ENCODE results near the gene SPG7.

Gene SPG7

GRCh38 chr16:89511374-89511773 lies 3.2 kb downstream of the SPG7 start:
- DNase-seq (ENCODE audit: low read depth in 2 of 2, low spot score in 1 of 2): no peak

- no peak for DNase-seq (ENCODE audit: low read depth in 2 of 2, low spot score in 1 of 2)
These were observed 4.2 kb downstream of the SPG7 start for GRCh38 chr16:89512453-89512852.

GRCh38 chr16:89517128-89517527 lies 8.9 kb downstream of the SPG7 start:
- no peak for DNase-seq (ENCODE audit: low read depth in 2 of 2, low spot score in 1 of 2)

GRCh38 chr16:89519881-89520280 lies 11.7 kb downstream of the SPG7 start:
- no peak for DNase-seq (ENCODE audit: low read depth in 2 of 2, low spot score in 1 of 2)

GRCh38 chr16:89522287-89522686 lies 14.1 kb downstream of the SPG7 start:
- DNase-seq (ENCODE audit: low read depth in 2 of 2, low spot score in 1 of 2): no peak

- no peak for DNase-seq (ENCODE audit: low read depth in 2 of 2, low spot score in 1 of 2)
These were observed 15.6 kb downstream of the SPG7 start for GRCh38 chr16:89523680-89524344.

- DNase-seq (ENCODE audit: low read depth in 2 of 2, low spot score in 1 of 2): no peak
These were observed 17.1 kb downstream of the SPG7 start for GRCh38 chr16:89525146-89525913.

- DNase-seq (ENCODE audit: low read depth in 2 of 2, low spot score in 1 of 2): no peak
These were observed 20.9 kb downstream of the SPG7 start for GRCh38 chr16:89529097-89529496.

- DNase-seq (ENCODE audit: low read depth in 2 of 2, low spot score in 1 of 2): no peak
These were observed 22.5 kb downstream of the SPG7 start for GRCh38 chr16:89530401-89531381.

GRCh38 chr16:89531821-89532526 lies 23.8 kb downstream of the SPG7 start:
- DNase-seq (ENCODE audit: low read depth in 2 of 2, low spot score in 1 of 2): no peak

GRCh38 chr16:89534252-89534756 lies 26.1 kb downstream of the SPG7 start:
- DNase-seq (ENCODE audit: low read depth in 2 of 2, low spot score in 1 of 2): no peak

- DNase-seq (ENCODE audit: low read depth in 2 of 2, low spot score in 1 of 2): no peak
These were observed 28.2 kb downstream of the SPG7 start for GRCh38 chr16:89536371-89536770.

GRCh38 chr16:89536886-89537548 lies 28.8 kb downstream of the SPG7 start:
- DNase-seq (ENCODE audit: low read depth in 2 of 2, low spot score in 1 of 2): no peak

- DNase-seq (ENCODE audit: low read depth in 2 of 2, low spot score in 1 of 2): no peak
These were observed 29.3 kb downstream of the SPG7 start for GRCh38 chr16:89537549-89537925.

- DNase-seq (ENCODE audit: low read depth in 2 of 2, low spot score in 1 of 2): no peak
These were observed 30.1 kb downstream of the SPG7 start for GRCh38 chr16:89538286-89538685.

GRCh38 chr16:89540557-89540956 lies 32.4 kb downstream of the SPG7 start:
- DNase-seq (ENCODE audit: low read depth in 2 of 2, low spot score in 1 of 2): no peak

- no peak for DNase-seq (ENCODE audit: low read depth in 2 of 2, low spot score in 1 of 2)
These were observed 33.6 kb downstream of the SPG7 start for GRCh38 chr16:89541792-89542191.

GRCh38 chr16:89544113-89544512 lies 35.9 kb downstream of the SPG7 start:
- no peak for DNase-seq (ENCODE audit: low read depth in 2 of 2, low spot score in 1 of 2)

- DNase-seq (ENCODE audit: low read depth in 2 of 2, low spot score in 1 of 2): no peak
These were observed 36.5 kb downstream of the SPG7 start for GRCh38 chr16:89544713-89545043.

- DNase-seq (ENCODE audit: low read depth in 2 of 2, low spot score in 1 of 2): no peak
These were observed 37.0 kb downstream of the SPG7 start for GRCh38 chr16:89545044-89545830.
